Measurements from ENCODE around the gene METTL9.

The METTL9 gene

GRCh38 chr16:21641916-21642315 lies 42.5 kb downstream of the METTL9 start:
- TF ChIP-seq, protein P1, sequence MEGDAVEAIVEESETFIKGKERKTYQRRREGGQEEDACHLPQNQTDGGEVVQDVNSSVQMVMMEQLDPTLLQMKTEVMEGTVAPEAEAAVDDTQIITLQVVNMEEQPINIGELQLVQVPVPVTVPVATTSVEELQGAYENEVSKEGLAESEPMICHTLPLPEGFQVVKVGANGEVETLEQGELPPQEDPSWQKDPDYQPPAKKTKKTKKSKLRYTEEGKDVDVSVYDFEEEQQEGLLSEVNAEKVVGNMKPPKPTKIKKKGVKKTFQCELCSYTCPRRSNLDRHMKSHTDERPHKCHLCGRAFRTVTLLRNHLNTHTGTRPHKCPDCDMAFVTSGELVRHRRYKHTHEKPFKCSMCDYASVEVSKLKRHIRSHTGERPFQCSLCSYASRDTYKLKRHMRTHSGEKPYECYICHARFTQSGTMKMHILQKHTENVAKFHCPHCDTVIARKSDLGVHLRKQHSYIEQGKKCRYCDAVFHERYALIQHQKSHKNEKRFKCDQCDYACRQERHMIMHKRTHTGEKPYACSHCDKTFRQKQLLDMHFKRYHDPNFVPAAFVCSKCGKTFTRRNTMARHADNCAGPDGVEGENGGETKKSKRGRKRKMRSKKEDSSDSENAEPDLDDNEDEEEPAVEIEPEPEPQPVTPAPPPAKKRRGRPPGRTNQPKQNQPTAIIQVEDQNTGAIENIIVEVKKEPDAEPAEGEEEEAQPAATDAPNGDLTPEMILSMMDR (IDR thresholded peaks at IDR 0.05): no peak

DNA sequence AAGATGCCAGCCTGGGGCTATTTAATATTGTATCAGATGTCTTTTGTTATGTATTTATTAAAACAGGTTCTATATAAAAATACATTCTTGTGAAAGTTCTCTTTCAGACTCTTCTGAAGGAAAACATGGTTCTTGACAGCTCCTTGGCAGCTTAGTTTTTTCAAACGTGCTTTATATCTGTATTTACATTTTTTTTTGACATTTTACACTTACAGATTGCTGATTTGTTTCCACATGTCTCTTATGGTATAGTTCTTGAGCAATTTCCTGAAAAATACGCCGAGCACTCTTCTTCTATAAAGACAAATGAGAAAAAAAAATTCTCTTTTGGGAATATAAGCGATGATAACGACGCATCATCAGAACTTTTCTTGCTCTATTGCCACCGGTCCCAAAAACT lies 43.5 kb downstream of the METTL9 start:
- TF ChIP-seq, protein P1 (IDR thresholded peaks at IDR 0.05): no peak

DNA sequence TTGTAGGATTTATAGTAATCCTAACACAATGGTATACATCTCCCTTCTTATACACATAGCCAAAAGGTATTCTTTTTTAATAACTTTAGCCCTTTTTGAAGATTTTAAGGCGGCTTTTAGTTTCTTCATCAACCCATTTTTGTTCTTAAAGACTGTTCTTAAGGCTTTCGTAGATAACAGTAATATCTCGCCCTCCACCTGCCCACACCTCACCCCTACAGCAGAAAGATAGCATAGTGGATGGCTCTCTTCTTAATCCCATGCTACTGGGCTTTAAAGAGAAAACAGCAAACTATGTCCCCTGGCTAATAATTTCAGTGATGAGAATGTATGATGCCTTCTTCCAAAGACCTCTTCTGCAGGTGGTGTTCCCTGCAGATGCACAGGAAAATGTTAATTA lies 44.4 kb downstream of the METTL9 start:
- TF ChIP-seq, protein P1 (IDR thresholded peaks at IDR 0.05): no peak

- TF ChIP-seq, protein P1 (IDR thresholded peaks at IDR 0.05): no peak
Observed at GRCh38 chr16:21644674-21645073, 45.3 kb downstream of the METTL9 start.

- TF ChIP-seq, protein P1 (IDR thresholded peaks at IDR 0.05): no peak
Observed at GRCh38 chr16:21645261-21645721, 45.9 kb downstream of the METTL9 start.

DNA sequence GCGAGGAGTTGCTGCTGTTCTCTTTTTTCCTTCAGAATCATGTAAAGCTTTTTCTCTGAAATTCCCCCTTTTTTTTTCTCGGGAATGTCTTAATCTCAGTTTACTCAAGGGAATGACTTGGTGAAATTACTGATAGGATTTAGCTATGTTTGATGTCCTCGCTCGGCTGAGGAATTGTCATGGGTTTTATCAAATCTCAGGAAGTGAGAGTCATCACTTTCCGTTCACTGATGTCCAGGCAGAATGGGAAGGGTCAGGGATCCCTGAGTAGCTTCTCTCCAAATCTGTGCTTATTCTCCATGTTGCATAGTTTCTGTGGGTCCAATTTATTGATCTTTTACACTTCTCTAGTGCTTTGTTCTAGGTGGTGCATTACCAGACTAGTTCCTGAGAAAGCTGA lies 46.7 kb downstream of the METTL9 start:
- TF ChIP-seq, protein P1 (IDR thresholded peaks at IDR 0.05): no peak

DNA sequence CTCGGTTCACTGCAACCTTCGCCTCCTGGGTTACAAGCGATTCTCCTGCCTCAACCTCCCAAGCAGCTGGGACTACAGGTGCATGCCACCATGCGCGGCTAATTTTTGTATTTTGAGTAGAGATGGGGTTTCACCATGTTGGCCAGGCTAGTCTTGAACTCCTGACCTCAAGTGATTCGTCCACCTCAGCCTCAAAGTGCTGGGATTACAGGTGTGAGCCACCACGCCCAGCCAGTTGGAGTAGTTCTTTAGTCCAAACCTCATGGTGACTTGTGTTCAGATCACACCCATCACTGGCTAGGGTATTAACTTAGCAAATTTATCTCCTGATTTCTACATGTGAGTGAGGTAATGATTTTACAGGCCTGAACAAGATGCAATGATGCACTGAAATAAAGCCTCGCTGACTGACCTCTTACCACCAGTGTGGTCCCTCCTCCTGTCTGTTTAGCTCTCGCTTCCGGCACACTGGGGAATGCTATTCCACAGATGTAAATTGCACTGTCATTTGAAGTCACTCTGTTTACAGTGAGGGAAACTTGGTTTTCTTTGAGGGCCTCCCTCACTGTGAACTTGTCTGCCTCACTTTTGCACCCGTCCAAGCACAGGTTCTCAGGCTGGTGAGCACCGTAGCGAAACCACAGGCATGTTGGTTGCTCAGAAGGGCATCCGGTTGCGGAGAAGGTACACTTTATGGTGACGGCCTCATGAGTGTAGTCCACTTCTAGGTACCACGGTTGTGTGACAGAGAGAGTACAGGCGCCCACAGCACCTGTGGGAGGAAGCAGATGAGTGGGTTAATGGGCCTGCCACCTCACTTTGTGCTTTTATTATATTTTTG lies 47.6 kb downstream of the METTL9 start:
- TF ChIP-seq, protein P1 (IDR thresholded peaks at IDR 0.05): no peak
